A204.1 (cell line): ENCODE measurements around the gene EPHA6.
"Not testable (repeated sequence)": the region's sequence is repeated elsewhere in the genome, so short reads cannot be mapped to it uniquely, and the experiment has no call there.

ENCODE experiments used
- FAIRE-seq: peaks from 2 replicates; lab custom pipeline; 2012; peaks lifted over from hg19 to GRCh38; lab: Jason Lieb, UNC

The EPHA6 gene

GRCh38 chr3:97187771-97188170 is 373.4 kb downstream of the EPHA6 start:
- no peak for FAIRE-seq

- no peak for FAIRE-seq
These were observed 375.4 kb downstream of the EPHA6 start for GRCh38 chr3:97189835-97190234.

GRCh38 chr3:97197083-97197482 is 382.7 kb downstream of the EPHA6 start:
- no peak for FAIRE-seq

- no peak for FAIRE-seq
These were observed 383.4 kb downstream of the EPHA6 start for GRCh38 chr3:97197830-97198229.

- no peak for FAIRE-seq
These were observed 386.0 kb downstream of the EPHA6 start for GRCh38 chr3:97200387-97200786.

GRCh38 chr3:97201814-97202213 is 387.4 kb downstream of the EPHA6 start:
- no peak for FAIRE-seq

- FAIRE-seq: no peak
These were observed 414.6 kb downstream of the EPHA6 start for GRCh38 chr3:97228966-97229365.

GRCh38 chr3:97230486-97230885 is 416.1 kb downstream of the EPHA6 start:
- no peak for FAIRE-seq

- FAIRE-seq: no peak
These were observed 418.1 kb downstream of the EPHA6 start for GRCh38 chr3:97232393-97233034.

- no peak for FAIRE-seq
These were observed 420.8 kb downstream of the EPHA6 start for GRCh38 chr3:97235179-97235578.

GRCh38 chr3:97235611-97236315 is 421.4 kb downstream of the EPHA6 start:
- FAIRE-seq: peak; percentile 30

- FAIRE-seq: no peak
These were observed 427.0 kb downstream of the EPHA6 start for GRCh38 chr3:97241417-97241816.

- FAIRE-seq: no peak
These were observed 431.0 kb downstream of the EPHA6 start for GRCh38 chr3:97245201-97245910.

- FAIRE-seq: no peak
These were observed 441.7 kb downstream of the EPHA6 start for GRCh38 chr3:97256060-97256459.

GRCh38 chr3:97257942-97258697 is 443.7 kb downstream of the EPHA6 start:
- FAIRE-seq: no peak

- FAIRE-seq: no peak
These were observed 444.9 kb downstream of the EPHA6 start for GRCh38 chr3:97259263-97259662.

- no peak for FAIRE-seq
These were observed 449.8 kb downstream of the EPHA6 start for GRCh38 chr3:97264180-97264579.

GRCh38 chr3:97265237-97266005 is 451.0 kb downstream of the EPHA6 start:
- no peak for FAIRE-seq

GRCh38 chr3:97269202-97269601 is 454.8 kb downstream of the EPHA6 start:
- FAIRE-seq: no peak

GRCh38 chr3:97276879-97277550 is 462.6 kb downstream of the EPHA6 start:
- FAIRE-seq: not testable (repeated sequence)

- no peak for FAIRE-seq
These were observed 463.3 kb downstream of the EPHA6 start for GRCh38 chr3:97277708-97278107.
